ENCODE results near the gene SH3RF3.

Gene SH3RF3

DNA sequence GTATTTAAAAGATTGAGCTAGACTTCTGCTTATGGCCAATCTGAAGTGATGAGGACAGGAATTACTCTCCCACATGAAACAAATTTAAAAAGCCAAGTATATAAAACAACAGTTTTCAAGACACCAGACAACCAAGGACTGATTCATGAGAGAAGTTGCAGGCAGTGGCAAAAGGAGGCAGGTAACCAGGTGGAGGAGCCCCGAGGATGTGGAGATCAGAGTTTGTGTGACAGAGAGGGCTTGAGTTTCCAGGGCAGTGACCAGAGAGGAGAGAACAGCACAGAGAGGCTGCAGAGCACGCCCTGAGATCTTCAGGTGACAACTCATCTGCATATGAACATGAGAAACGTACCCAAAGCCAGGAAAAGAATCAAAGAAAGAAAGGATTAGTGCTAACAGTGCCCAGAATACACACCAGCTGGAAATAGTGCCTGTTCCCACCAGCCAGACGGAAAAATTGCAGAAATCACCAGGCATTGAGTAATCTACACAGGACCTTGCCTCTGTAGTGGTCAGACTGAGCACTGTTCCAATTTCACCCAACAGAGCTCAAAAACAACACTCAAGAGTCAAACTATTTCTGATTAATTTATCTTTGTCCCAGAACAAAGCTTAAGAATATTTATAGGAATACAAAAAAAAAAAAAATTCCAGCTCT is 311.6 kb downstream of the SH3RF3 start:
- DNase-seq, result no peak

DNA sequence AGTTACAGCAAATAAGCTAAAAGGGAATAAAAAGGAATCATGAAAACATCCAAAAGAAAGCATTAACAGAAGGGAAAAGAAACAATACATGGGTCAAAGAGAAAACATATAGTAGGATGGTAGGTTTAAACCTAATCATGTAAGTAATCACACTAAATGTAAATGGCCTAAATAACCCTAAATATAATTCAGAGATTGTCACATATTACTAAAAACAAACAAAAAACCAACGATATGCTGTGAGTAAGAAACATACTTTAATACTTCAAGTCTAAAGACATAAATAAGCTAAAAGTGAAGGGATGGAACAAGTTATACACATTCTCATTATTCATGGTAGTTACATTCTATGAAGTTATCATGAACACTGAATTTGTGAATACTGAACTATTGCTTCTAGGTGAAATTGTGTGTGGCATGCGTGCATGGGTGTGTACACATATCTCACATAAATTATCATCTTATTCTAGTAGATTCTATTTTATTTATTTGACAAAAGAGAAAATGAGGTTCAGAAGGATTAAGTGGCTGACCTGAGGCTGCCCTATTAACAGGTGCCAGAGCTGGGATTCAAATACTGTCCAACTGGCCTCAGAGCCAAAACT is 313.8 kb downstream of the SH3RF3 start:
- no peak for DNase-seq

DNA sequence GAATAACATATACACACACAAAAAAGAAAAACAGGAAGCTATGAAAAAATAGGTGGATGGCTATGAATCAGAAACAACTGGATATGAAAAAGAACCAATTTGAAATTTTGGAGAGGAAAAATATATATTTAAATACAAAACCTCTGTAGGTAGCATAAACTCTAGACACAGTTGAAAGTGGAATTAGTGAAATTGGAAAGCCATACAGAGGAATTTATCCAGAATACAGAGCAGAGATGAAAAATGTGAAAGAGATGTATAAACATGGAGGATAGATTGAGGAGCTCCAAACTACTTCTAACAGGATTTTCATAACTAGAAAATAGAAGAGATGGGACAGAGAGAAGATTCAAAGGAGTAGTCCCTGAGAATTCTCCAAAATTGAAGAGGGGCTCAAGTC is 315.9 kb downstream of the SH3RF3 start:
- DNase-seq, result no peak

DNA sequence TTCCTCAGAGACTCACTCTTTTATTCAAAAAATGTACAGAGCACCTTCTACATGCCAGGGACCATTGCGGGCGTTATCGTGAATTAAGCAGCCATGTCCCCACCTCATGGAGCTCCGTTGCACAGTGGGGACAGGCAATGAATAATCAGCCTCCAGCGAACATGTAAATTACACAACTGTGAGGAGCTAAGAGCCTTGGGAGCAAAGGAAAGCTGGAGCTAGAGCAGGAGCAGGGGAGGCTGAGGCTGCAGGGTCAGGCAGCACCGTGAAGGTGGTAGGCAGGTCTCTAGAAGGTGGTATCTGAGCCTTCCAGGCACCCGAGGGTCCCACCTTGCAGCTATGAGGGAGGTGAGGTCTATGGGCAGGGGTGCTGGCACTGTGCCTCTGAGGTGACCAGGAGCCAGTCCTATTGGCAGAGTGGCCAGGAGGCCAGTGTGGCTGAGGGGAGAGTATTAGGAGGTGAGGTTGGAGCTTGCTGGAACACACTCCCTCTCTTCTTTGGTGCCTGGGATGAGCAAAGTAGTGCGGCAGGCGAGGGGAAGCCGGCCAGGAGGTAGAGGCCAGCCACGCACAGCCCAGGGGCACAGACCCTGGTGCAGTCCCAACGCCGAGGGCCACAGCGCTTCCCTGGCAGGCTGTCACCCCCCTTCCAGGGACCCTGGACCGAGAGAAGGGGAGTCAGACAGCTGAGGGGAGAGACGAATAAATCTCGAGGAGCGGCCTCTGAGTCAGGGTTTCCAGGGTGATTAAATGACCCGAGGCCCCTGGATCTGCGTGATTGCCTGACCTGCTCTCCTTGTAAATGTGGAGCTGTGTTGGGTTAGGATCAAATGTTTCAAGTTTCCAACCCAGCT is 317.5 kb downstream of the SH3RF3 start:
- DNase-seq, result no peak

DNA sequence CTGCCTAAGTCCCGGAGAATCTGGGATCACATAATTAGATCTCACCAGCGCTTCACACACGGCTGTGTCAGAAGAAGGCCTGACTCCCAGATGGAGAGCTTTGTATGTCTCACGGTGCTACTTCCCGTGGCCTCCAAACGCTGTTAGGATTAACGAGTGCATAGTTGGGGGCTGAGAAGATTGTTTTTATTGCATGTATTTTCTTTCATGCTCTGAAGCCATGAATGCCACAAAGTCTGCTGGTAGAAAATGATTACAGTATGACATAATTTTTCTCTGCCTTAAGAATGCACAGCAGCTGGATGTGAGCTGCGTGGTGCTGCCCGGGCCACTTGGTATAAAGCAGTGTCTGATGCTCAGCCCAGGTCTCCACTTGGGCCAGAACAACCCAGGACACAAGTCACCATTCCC is 318.3 kb downstream of the SH3RF3 start:
- DNase-seq, result no peak

DNA sequence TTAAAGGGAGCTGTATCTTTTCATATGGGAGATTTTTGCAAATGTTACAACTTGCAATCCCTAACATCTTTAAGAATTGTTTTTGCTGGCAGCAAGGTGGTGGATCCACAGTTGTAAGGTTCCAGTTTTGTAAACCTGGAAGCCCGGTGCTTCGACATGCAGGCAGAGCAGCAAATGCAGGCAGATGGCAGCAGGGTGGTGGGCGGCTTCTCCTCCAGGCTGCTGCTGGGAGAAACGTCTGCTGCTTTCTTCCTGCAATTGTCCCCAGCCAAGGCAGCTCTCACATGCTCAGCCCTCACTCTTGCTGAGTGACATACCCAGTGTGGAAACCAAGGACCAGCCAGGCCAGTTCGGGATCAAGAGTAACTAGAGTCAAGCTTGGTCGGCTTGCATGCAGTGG is 318.8 kb downstream of the SH3RF3 start:
- no peak for DNase-seq

DNA sequence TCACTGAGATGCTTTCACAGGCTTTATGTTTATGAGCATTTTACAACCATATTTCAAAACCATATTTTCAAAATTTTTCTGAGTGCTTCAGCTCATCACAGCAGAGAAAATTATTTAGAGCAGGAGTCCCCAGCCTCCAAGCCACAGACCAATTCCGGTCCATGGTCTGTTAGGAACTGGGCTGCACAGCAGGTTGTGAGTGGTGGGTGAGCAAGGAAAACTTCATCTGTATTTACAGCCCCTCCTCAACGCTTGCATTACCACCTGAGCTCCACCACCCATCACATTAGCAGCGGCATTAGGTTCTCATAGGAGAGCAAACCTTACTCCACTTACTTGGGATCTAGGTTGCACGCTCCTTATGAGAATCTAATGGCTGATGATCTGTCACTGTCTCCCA is 319.2 kb downstream of the SH3RF3 start:
- no peak for DNase-seq

DNA sequence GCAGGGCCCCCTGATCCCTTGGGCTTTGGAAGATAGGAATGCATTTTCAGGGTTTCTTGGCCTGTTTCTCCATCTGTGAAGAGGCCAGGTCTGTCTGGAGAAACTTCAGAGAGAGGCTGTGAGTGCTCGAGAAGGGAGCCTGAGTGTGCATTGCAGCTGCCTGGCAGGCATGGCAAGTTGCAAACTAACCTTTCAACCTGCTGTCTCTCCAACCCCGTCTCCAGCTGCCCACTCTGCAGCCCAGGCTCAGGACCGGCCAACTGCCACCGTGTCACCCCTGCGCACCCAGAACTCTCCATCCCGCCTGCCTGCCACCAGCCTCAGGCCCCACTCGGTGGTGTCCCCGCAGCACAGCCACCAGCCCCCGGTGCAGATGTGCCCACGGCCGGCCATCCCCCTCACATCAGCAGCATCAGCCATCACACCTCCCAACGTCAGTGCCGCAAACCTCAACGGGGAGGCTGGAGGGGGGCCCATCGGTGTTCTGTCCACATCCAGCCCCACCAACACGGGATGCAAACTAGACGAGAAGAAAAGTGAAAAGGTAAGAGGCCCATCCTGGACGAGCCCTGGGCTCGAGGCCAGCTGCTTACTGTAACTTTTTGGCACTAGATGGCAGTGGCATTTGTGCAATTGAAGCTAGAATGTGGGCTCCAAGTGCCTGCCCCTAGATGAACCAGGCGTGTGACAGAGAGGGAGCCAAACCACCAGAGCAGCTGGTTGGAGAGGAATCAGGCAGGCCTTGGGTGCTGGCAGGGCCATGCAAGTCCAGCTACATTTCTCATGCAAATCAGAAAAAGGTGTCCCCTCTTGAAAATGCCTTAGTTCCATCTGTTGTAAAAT is 320.2 kb downstream of the SH3RF3 start:
- no peak for DNase-seq

DNA sequence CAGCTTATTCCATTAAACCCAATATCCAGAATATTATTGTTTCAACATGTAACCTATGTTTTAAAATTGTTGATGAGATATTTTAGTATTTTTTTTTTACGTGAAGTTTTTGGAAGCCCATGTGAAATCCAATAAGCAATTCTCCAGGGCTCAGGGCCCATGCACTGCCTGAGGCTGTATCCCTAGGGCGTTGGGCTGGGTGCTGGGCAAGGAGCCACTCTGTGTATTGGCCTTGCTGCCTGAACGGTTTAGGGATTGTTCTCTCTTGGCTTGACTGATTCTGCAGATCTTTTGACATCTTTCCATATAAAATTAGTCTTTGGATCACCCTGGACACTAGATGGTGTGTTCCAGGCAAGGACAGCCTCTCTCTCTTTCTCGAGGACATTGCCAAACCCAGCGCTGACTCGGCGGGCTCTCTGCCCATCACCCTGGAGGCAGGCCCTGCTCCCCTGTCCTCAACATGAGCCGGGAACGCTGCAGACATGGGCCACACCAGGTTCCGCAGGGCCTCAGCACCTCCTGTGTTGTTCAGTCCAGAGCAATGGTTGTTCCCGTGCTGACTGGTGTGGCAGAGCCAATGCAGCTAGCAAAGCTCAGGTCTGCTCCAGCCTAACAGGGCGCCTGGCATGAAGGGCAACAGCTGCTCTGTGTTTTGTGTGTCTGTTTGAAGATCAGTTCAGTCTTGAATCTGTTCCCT is 321.7 kb downstream of the SH3RF3 start:
- no peak for DNase-seq

DNA sequence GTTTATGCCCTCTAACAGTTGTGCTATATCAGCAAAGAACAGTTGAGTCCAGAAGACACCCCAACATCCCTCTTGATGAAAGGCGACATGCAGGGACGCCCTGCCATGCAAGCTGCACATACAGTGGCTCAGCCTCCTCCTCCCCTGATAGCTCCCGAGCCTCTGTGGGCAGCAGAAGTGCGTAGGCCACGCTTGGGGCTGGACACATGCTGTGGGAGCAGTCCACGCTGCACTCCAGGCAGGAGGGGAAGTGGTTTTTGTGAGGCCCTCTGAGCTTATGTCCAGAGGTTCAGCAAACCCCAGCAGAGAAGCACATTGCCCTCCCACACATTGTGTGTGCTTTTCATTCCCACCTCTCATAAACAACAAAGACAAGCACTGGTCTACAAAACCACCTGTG is 322.7 kb downstream of the SH3RF3 start:
- DNase-seq, result no peak

DNA sequence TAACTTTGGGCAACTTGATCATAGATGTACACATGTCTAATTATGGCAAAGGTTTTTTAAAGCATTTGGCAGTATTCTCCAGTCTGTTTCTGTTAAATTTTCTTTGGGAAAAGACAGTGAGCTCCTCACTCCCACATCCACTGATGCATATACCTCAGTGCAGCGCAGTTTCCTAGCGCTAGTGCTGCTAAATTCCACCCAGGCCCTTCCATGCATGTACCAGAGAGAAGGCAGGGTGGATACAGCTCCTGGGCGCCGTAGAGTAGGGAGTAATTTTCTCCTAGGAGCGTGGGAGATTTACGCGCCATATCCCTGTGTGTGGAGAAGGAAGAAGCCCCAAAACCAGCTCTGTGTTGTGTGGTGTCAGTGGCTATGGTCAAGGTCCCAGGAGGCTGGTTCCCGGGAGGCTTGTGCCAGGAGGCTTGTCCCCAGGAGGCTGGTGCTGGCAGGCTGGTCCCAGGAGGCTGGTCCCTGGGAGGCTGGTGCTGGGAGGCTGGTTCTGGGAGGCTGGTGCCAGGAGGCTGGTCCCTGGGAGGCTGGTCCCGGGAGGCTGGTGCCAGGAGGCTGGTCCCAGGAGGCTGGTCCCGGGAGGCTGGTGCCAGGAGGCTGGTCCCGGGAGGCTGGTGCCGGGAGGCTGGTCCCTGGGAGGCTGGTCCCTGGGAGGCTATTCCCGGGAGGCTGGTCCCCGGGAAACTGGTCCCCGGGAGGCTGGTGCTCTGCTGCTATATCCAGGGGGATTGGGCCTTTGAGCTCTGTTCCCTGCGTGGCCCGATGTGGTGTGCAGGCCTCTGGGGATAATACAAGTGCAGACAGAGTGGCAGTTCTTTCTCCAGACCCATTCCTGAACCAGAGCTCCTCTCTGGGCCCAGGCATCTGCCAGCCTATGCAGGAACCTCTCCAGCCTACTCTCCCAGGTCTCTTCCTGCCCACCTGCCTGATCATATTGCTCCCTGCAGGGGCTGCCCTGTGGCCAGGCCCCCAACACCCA is 323.6 kb downstream of the SH3RF3 start:
- DNase-seq, result no peak

DNA sequence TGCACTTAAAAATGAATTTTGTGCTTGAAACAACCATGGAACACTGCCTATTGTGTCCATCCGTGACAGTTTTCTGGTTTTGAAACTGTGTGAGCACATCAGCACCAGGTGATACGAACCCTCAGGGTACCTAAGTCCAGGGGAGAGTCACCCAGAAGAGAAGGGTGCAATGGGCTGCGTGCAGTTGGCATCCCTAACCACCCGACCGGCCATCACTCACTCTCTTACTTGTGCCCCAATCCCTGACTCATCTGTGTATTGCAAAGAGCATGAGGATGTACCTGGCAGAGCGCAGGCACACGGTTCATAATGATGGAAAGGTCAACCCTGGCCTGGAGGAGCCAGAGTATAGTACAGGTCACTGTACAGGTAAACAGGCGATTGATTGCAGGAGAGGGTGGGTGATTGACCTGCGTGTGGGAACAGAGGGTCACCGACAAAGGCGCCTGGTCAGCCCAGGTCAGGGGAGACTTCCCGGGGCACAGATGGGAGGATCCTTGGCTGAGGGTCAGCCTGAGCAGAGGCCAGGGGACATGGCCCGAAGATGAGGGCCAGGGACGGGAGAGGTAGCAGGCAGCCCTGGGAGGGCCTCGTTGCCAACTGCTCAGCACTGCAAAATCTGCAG is 324.5 kb downstream of the SH3RF3 start:
- DNase-seq, result no peak

DNA sequence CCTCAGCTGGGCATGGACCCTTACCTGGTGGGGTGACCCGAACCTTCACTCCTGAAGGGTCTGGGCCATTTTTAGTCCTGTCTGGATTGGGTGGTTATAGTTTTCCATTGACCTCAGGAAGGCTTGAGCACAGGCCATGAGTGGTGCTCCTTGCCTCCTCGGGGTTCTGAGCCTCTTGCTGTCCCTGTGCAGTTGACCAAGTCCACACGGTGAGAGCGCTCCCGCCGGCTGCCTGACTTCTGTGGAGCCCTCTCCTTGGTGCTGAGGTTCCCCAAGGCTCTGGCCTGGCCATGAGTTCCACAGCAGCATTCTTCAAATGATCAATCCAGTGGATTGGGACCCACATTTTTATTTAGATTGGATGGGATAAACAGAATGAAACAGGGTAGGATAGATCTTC is 325.3 kb downstream of the SH3RF3 start:
- DNase-seq, result no peak

DNA sequence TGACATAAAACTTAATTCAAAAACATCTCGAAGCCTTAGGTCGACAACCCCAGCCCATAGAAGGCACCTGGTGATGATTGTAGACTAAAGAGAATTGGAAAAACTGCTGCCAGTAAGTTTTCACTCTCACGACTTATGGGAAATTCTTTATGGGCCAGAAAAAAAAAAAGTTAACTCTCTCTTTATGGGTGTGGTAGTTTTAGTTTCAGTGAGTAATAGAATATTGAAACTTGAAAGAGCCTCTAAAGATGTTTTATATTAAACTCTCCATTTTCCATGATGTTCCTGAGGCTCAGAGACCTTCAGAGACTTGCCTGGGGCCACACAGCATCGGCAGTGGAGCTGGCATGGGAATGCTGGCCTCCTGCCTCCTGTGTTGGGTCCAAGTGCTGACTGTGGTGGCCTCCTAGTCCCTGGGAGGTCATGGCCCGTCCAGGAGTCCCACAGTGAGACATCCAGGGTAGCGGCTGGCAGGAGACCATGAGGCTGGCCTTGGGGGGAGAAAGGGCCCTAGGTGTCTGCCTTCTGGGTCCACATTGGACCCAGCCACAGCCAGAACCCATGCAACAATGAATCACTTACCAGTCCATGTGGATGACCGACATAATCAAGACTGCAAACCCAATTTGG is 325.9 kb downstream of the SH3RF3 start:
- no peak for DNase-seq

DNA sequence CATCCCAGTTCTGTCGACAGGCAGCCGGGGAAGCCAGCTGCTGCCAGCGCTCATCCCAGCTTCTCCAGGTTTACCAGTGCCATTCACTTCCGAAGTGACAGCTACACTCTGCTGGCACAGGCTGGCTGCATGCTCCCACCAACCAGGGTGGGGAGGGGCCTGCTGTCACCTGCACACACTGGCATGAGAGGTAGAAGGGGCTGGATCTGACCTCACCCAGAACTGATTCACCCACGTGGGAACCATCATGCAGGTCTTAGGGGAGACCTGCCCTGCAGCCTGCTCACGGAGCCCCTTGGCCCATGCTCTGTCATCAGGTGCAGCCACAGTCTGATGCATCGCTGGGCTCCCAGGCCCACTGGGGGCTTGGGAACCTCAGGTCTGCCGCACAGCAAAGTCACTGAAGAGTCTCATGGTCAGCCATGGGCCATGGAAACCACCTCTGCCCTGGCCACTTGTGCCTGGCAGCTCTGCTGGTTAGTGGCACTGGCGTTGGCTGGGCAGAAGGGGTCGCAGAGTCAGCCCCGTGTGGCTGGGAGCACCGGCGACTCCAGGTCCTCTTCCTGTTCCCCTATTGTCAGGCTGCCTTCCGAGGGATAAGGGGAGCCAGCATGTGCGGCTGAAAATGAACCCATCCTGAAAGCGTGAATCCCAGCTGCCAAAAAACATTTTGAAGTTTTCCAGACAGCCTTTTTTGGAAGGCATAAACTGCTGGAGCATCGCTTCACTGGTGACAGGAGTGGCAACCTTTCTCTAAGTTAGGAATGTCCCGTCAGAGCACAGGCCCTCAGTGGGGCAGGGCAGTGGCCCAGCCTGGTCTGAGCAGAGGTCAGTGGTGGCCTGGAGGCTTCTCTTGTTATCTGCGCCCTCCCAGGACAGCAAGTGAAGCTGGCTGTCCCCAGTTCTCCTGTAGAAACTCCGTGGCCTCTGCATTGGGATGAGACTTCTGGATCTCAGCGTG is 327.0 kb downstream of the SH3RF3 start:
- no peak for DNase-seq

DNA sequence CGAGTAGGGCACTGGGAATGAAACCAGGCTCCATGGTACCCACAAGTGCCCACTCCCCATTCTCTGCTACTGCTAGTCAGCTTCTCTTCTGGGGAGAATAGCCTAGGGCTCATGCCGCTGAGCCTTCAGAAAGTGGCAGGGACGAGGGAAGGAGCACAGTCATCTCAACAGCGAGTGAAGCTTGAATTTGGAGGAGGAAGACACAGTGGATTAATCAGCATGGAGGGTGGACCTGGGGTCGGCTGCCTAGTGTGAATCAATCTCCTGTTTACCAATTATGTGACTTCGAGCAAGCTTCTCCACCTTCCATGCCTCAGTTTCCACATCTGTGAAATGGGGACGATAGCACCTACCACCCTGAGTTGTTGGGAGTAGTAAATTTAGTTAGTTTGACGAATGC is 327.8 kb downstream of the SH3RF3 start:
- DNase-seq, result no peak

DNA sequence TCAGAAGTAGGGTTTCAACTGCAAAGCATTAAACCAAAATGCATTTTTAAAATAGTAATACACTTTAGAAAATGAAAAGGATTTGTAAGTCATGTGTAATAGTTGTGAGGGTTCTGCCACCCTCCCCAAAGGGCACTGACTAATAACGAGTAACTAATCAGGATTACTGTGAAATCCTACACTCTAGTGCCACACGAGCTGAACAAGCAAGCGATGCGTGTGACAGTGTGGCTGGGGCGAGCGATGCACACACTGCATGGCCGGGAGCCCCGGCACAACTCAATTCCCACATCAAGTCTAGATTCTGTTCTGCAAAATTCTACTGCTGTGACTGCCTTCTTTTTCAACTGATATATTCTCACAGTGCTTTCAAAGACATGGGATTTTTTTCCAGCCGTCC is 328.4 kb downstream of the SH3RF3 start:
- no peak for DNase-seq

DNA sequence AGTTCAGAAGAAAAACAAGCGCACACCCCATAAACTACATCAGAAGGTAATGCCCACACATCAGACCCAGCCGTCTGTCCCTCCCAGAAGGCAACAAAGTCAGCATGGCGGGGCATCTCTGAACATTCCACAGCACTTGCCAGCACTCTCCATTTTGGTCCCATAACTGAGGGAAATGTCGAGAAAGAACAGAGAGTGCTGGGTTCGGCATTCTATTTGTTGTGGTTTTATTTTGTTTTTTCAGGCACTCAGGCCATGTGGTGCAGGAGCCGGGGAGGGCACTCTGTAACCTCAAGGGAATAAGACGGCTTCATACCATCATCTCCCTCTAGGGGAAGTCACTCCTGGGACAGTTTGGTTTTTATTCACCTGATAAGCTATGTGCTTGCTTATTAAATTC is 328.8 kb downstream of the SH3RF3 start:
- no peak for DNase-seq

DNA sequence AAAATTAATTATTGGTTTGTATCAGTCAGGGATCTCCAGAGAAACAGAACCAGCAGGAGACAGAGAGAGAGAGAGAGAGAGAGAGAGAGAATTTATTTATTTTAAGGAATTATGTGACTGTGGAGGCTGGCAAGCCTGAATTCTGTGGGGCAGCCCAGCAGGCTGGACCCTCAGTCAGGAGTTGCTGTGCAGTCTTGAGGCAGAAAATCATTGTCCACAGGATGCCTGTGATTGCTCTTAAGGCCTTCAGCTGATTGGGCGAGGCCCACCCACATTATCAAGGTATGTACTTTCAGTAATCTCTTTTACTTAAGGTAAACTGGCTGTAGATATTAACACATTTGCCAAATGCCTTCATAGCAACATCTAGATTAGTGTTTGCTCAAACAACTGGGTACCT is 329.5 kb downstream of the SH3RF3 start:
- no peak for DNase-seq
